NCI-H2227 (cell line): Measurements from ENCODE around the gene IFI16.

ENCODE experiments used
- DNase-seq: peaks from one replicate; lab custom pipeline; 2025; ENCODE audit not compliant: unreplicated experiment; lab: John Stamatoyannopoulos, UW

The IFI16 gene

DNA sequence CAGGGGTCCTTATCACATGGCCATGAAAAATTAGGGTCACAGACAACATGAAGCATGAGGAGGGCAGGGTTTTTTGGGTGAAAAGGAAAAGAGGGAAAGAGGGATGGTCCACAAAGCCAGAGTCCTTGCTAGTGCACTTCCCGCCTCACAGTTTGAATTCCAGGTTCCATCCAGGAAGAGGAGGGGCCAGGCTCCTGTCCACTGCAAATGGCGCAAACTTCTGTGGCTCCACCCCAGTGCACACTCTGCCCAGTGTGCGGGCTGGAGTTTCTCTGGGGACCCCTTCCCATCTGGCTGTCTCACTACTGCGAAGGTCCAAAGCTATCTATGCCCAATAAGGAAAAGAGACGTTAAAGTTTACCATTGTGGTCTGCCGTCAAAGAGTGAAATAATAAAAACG, 49.0 kb downstream of the IFI16 start:
- no peak for DNase-seq

DNA sequence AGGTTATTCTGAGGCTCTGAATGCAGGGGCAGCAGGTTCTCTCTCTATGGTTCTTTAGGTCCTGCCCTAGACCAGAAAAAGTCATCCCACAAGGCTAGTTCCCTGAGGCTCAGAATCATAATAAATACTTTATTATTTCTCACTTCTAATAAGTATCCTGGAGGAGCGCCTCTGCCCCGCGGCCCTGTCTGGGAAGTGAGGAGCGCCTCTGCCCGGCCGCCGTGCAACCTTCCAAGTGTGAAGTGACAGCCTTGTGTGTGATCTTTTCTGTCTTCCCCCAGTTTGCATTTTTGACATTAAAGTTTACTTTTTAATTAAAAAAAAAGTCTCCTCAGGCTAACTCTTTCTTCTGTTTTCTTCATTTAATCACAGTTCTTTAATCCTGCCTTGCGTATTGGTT, 55.4 kb downstream of the IFI16 start:
- no peak for DNase-seq

DNA sequence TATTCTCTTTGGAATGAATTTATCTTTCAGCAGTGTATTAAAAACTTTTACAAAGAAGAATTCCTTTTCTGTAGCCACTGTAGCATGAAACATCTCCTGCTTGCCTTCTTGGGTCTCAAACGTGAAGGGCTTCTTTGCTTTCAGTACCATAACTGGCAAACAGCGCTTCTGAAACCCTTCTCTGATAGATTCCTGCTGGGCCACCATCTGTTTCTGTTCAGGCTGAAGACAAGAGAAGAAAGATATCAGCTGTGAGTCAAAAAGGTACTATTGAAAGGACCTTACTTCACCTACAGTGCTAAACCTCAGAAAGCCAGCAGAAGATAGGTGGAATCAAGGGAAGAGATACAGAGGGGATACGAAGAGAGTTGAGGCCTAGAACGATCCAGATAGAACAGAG, 56.4 kb downstream of the IFI16 start:
- DNase-seq: no peak

DNA sequence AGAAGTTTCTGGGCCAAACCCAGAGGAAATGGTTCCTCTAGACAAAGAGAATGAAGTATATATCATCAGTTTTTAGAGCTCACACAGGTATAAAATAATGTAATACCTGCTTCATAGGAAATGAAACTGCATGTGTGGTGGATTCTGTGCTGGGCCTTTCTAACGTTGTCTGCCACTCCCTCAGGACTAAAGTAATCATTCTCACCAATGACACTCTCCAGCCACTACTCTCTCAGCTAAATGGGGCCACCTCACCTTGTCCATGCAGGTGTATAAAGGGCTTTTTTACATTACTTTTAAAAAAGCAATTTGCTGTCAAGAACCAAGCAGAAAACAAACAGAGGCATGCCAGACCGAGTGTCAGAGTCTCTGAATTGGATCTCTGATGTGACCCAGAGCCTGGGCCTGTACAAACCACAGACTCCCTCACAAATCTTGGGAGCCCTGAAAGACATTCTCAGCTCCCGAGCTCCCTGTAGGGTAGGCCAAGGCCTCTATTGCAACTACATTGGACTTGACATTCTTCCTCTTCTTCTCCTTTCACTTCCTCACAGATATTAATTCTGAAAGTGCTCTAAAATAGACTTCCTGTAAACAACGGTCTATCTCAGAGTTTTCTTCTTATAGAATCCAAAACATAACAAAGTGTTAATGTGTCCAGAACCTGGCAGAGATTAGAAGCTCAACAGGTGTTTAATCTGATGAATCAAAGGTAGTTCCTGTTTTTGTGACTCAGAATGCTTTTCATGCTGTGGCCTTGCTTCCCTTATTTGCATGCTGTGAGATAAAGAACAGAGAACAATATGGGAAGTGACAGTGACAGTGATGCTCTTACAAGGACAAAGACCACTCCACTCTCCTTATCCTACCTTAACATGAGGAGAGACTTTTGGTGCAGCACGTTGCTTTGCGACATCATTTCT, 58.3 kb downstream of the IFI16 start:
- DNase-seq: no peak

DNA sequence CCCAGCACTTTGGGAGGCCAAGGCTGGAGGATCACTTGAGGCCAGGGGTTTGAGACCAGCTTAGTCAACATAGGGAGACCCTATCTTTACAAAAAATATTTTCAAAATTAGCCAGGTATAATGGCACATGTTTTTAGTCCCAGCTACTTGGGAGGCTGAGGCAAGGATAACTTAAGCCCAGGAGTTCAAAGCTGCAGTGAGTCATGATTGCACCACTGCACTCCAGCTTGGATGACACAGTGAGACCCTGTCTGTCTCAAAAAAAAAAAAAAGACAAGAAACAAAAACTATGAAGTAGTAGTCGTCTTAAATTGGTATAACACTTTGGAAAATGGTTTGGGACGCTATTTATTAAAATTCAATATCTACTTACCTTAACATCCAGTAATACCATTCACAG, 59.2 kb downstream of the IFI16 start:
- DNase-seq: no peak

DNA sequence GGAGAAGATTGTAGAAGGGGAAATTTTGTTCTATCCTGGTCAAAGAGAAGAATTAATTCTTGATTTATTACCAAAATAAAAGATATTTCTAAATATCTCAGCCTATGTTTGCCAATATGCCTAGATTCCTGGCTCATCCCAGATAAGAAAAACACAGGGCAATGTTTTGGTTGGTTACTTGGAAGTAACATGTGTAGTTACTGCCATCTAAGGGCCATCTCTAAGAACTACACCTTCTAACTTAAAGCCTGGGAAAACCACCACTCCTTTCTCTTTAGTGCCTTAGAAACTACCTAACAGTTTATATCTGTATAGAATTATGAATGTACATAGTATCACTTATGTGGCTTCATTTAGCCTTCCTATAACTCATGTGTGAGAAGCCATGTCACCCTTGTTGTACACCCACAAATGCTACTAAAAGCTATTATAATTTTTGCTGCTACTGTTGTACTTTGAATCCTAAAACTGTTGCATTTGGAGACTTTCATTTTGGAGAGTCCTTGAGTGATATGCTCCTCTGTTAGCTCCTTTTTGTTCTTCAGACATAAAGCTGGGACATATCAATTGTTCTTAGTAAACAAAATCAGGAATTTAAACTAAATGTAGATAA, 62.4 kb downstream of the IFI16 start:
- peak; percentile 52 for DNase-seq

DNA sequence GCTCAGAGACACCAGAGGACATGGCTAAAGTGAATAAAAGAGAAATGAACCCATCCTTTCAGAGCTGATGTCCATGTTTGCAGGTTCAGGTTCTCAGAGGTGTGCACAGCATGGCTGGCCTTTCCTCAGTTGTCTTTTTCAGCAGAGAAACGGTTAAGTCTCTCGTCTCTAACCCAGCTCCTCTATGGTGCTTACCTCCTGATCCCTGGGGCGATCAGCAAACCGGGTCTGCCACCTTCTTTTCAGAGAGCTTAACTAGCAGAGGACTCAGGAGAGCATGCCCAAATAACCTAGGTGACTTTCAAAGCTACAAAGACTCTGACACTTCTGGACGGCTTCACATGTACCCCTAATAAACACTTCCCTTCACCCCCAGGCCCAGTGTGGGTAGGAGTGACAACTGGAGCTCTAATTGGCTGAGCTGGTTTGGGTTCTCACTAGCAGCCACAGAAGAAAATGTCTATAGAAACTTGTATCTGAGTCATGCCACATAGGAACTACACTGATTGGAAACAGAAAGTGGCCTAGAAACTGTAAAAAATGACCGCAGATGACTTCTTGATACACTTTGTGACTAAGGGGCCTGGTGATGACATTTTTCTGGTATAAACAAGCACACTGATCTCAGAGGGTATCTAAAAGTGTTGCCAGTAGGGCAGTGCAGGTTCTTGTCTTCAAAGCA, 66.9 kb downstream of the IFI16 start, which contains the start of gene AIM2:
Gene AIM2 (minus strand): TSS at position 329 of the 682 bp plus-strand sequence. CDS start 3,267 bp downstream, outside the sequence.
- DNase-seq: no peak

DNA sequence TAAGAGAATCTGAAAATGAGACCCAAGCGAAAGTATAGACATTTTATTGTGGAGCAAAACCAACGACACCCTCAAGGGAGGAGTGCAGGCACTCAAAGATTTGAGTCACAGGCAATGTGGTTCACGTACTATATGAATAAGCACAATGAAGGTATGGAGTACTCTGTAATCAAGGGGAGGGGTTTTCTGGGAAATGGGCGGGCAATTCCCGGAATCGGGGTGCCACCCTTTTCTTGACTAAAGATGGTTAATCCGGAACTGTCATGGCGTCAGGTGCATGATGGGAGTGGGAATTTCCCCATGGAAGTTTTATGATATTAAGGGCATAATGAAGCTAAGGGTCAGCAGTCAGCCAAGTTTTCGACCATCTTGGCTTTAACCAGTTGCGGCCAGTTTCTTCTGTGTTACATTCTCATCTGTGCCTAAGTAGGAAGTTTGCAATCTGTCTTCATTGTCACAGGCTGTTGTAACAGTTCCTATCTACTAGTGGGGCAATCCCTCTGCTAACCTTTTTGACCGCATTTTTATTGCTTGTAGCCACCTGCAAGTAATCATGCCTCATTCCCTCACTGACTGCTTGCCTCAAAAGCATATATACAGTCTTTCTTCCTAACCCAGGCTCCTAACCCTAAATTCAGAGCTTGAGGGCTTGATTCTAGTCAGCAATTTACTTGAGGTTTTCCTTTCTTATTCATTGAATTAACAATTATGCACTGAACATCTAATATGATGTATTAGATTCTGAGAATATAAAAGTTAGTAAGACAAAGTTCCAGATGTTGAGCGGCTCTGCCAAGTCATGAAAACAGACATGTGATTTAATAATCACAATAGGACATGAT, 67.6 kb downstream of the IFI16 start:
- DNase-seq: no peak

DNA sequence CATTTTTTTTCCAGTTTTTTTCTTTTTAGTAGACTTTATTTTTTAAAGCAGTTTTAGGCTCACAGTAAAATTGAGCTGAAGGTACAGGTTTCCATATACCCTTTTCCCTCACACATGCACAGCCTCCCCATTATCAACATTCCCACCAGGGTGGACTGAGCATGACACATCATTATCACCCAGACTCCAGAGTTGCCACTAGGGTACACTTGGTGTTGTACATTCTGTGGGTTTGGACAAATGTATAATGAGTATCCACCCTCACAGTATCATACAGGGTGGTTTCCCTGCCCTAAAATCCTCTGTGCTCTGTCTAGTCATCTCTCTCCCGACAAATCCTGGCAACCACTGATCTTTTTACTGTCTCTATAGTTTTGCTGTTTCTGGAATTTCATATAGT, 69.8 kb downstream of the IFI16 start:
- DNase-seq: no peak

DNA sequence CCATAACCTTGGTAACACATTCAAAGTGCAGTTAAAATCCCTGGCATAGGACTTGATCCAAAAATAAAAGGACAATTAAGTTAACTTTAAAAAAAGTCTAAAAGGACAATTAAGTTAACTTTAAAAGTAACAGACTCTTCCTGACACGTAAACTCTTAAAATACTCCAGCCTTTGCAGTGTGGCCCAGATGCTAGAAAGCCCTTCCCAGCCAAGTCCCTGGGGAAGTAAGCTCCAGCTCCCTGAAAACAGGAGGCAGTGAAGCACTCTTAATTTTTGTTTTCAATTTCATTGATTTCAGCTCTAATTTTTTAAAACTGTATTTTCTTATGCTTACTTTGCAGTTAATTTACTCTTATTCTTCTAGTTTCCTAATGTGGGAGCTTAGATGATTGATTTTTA, 71.9 kb downstream of the IFI16 start:
- no peak for DNase-seq

DNA sequence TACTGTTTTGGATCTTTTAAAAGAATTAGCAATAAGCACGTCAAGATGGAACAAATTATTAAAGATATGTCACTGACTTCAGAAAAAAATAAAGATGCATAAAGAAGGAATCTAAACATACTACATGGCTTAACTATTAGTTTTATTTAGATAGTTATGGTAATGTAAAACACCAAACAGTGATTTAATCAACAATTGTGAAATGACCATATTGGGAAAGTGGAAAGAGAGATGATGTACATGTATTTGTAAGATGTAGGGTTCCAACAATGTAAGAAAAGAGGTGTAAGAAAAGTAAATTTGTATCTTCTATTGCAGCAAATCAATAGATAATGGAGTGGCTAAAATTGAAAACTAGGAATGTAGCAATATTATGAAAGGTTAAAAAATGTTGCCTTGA, 73.3 kb downstream of the IFI16 start:
- no peak for DNase-seq

DNA sequence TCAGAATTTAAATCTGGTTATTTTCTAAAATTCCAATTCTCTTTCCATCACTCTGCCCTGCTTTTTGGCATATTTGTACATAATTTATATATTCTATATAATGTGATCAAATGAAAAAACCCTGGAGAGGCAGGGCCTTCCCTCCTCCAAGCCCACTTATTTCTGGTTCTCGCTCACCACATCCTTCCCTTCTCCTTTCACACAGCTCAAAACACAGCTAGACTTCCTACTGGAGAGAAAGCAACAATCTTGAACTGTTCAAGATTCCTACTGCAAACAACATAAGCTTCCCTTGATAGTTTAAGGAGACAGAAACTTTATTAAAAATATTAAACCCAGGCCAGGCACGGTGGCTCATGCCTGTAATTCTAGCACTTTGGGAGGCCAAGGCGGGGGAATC, 74.4 kb downstream of the IFI16 start:
- no peak for DNase-seq

DNA sequence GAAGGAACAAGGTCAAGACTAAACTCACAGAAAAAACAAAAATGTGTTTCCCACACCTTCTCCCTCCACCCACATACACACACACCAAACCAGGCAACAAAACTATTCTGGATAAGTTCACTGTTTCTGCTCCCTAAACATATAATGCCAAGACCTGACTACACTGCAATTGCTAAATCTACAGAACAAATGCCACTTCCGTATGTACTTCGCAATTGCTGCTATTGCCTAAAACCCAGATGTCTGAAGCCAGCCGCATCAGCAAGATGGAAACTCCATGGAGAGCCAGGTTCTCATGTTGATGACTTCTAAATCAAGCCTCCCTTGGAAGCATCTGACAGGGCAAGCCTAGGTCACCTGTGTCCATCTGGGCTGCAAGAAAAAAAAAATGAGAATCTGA, 75.2 kb downstream of the IFI16 start:
- no peak for DNase-seq

DNA sequence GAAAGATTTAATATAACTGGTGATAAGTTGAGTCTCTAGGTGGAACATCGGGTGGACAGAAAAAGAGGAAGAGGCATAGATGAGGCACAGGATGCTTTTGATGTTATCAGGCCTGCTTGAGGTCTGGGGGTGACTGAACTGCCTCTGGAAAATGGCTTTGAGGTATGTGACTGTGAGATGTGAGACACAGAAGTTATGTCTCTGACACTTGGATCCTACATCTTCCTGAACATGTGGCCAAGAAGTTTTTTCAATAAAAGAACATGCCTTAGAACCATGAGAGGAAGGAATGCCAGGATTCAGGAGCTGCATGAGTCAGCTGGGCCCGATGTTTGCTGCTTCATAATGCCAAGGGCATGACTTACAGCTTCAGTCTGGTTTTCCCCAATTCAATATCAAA, 78.3 kb downstream of the IFI16 start:
- no peak for DNase-seq

DNA sequence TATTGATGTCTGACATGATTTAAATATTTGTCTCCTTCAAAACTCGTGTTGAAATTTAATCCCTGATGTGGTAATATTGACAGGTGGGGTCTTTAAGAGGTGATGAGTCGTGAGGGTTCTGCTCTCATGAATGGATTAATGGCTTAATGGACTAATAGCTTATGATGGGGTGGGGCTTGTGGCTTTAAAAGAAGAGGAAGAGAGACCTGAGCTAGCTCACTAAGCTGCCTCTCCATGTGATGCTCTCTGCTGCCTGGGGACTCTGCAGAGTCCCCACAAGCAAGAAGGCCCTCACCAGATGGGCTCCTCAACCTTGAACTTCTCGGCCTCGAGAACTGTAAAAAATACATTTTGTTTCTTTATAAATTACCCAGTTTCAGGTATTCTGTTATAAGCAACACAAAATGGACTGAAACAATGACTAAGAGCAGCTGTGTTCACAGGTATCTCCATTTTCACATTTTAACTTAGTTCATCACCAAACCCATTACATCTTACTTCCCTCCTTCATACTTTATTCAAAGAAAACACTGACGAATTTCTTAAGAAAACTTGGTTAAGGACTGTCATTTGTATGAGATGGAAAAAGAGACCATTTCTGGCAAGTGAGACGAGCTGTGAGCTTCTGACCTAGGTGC, 79.0 kb downstream of the IFI16 start:
- no peak for DNase-seq

DNA sequence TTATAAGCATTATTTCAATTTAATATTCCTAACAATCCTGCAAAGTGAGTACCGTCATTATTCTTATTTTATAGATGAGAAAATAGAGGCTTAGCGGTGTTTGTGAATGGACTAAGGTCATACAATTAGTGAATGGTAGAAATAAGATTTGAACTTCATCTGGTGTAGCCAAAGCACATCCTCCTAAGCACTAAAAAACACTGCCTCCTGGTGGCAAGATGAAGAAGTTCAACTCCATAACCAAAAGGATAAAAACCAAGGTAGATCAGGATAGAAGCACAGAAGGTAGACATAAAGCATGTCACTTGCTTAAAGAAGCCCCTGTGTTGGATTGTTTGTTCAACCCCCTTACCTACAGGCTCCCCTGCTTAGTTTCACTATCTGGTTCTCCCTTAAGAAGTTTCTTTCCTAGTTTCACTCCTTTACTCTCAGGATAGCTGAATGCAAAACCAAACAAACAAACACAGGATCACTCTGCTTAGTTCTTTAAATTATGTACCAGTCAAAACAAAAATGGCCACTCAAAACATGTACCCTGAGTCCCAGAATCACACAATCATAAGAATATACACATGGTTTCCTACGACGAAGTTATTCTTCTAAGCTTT, 79.6 kb downstream of the IFI16 start:
- no peak for DNase-seq

DNA sequence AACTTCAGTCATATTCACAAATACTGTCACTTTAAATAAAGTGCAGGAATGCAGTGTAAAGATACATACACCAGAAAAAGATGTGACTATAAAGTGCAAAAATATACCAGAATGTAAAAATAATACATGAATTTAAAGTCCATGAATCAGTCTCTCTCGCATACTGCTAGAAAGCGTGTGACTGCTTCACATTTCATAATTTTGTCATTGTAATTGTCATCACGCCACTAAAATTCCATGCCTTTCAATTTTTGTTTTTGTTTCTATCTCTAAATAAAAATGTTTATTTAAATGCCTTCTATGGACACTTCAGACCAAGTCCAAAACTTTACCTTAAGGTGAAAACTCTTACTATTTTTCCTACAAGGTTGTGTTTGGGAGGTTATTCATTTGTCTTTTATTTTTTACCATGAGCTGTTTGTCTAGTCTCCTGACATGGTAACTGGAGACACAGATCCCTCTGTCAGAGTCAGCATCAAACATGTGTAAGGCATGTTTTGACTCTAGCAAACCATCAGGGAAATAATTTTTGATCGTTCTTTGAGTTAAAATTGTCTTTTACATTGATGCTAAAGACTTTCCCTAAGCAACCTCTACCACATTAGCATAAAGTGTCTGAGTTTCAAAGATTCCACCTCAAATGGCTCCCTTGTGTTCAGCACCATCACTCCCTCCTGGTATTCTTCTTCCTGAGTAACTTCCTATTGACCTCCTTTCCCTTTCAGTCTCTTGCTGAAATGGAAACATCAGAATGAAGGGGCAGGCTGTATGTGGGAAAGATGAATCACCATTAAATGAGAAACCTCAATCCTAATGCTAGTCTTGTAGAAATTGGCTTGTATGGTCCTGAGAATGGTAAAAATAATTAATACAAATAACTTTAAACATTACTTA, 80.8 kb downstream of the IFI16 start:
- DNase-seq: no peak

DNA sequence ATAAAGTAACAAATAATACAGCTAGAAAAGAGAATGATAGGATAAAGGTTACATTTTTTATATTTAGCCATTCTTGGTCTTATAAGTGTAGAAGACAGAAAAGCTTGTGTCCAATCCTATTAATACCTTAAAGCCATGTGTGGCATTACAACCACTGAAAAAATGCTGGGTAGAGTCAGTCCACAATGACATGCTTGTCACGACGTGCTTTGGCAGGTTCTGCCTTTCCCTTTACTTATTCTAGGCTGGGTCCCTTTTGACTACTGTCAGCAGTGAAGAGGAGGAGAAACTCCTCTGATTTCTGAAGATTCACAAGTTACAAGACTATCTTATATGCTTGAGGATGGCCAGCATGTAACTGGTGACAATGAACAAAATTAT, 81.5 kb downstream of the IFI16 start:
- no peak for DNase-seq

DNA sequence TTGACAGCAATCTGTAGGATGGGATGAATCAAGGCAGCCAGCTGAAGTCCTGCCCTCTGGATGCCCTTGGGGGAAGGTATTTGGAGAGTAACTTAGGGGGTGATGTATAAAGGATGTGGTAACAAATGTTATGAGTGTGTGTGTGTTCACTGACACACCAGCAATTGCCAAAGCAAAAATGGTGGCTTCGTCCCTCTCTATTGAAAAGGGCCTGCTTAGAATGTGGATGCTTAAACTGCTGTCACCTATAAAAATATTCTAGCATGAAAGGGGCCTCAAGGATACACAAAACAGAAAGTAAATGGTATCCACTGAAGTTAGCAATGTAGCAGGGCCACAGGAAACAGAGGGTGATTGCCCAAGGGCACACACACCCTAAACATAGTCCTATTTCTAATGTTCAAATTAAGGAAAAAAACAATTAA, 81.9 kb downstream of the IFI16 start:
- no peak for DNase-seq
